Vagina (tissue), 2 donors: ENCODE data around the gene PAK1.

Source experiments
- CTCF ChIP-seq, 3 experiments: fragments of 450-650 bp in 2 of 3; fragments of 200-600 bp in 1 of 3; sonication (generic) in 1 of 3; IDR thresholded peaks; one replicate each; pipeline ENCODE4 v1.5.1; 2017 to 2019; ENCODE audit warnings: antibody characterized with exemption in 3 of 3, mild to moderate bottlenecking in 2 of 3, moderate library complexity in 2 of 3
- POLR2A ChIP-seq, 2 donors: fragments of 450-650 bp; IDR thresholded peaks; one replicate each; pipeline ENCODE4 v1.6.1; 2017; ENCODE audit warnings: antibody characterized with exemption in 2 of 2, mild to moderate bottlenecking in 2 of 2, moderate library complexity in 2 of 2
- POLR2AphosphoS5 ChIP-seq, 2 donors: sonication (generic); formaldehyde crosslinking; IDR thresholded peaks; one replicate each; pipeline ENCODE4 v1.9.0; 2017; ENCODE audit warnings: antibody characterized with exemption in 2 of 2, mild to moderate bottlenecking in 2 of 2, low read depth in 1 of 2; ENCODE audit not compliant: insufficient read depth in 1 of 2

- TF ChIP-seq CTCF (IDR thresholded peaks at IDR 0.05) (no peak), POLR2A (IDR thresholded peaks at IDR 0.05) (no peak), POLR2AphosphoS5 (IDR thresholded peaks at IDR 0.05; ENCODE audit: insufficient read depth in 1 of 2, low read depth in 1 of 2) (no peak)
These were observed 61.1 kb downstream of the PAK1 start for GRCh38 chr11:77412814-77413213.
